GM04504 (cell line): ENCODE data around the gene IGSF3.
"Not testable (repeated sequence)": the region's sequence is repeated elsewhere in the genome, so short reads cannot be mapped to it uniquely, and the experiment has no call there.

Experiments
- DNase-seq: peaks from one replicate; pipeline ENCODE4 v3.0.0-alpha.2; 2012; ENCODE audit warnings: low read depth

Gene IGSF3

DNA sequence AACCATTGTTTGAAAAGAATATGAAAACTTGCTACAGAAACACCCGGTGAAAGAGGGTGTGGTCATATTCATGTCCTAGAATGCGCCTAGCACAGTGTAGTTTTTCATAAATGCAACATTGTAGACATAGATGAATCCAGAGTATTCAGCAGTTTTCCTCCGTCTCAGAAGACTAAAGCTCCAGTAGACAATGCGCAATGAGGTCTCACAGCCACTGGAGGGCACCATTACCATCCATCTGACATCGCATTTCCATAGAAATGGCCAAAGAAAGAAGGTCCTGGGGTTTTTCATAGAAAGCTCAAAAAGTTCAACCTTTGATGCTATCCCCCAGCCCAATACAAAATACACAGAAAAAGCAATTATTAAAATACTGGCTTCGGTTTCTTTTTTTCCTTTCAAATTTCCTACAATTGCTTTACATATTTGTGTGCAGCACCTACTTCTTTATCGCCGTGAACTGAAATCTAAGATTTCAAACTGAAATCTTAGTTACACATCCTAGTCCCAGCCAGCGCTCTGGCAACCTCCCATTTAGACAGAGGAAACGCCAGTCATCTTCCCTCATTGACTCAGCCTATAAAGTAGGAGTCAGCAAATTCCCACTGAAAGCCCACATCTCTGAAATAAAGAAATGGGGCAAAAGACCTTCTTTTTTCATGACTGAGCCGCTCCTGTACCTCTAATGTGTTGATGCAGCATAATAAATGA lies 92.8 kb downstream of the IGSF3 start:
- DNase-seq, result peak; percentile 34

DNA sequence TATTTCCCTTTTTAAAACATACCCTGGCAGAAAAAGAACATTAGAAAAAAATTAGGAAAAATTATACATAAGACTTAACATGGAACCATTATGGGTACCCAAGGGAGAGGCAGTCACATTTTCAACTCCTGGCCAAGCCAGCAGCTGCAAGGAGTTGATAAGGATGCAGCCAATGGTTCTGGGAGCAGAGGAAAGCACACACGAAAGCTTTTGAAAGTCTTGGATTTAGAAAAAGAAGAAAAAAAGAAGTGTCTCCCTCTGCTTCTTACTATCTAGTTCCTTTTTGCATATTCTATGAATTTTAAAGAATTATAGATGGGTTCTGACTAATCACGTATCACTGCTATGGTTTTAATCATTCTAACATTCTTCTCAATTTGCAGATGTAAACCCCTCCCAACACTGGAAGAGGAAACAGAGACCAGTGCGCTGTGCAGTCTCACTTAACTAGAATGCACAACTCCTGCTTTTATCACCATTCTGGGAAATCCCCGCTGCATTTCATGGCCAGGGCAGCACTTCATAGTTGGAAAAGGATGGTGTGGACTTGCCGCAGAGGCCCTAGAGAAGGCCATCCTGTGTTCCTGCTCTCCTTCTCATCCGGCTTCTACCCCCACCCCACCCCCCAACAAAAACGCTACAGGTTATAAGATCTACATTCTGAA lies 94.0 kb downstream of the IGSF3 start:
- DNase-seq, result no peak

DNA sequence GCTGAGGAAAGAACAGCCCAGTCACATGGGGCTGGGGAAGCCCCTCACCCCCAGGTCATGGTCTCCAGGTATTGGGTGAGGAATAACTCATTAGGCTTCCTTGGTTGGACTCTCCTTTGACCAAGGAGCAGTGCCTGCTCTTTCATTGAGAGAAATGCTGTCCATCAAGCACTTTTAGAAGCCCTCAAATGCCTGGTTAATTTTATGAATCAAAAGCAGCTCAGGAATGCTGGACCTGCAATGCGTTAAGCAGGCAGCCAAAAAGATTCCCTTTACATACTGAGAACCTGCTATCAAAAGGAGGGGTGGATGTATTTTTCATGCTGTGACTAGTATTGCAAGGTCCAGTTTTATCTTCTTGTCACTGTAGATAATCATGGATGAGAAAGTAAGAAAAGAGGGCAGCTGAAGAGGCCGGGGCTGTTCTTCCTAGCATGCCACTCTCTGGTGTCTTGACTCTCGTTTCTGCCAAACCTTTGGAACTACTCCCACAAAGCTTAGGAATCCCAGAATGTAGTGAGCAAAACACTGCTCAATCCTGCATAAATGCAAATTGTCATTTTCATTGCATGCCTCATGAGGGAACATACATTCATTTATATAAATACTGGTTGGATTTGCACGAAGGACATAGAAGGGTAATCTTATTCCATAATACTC lies 94.6 kb downstream of the IGSF3 start:
- DNase-seq, result no peak

DNA sequence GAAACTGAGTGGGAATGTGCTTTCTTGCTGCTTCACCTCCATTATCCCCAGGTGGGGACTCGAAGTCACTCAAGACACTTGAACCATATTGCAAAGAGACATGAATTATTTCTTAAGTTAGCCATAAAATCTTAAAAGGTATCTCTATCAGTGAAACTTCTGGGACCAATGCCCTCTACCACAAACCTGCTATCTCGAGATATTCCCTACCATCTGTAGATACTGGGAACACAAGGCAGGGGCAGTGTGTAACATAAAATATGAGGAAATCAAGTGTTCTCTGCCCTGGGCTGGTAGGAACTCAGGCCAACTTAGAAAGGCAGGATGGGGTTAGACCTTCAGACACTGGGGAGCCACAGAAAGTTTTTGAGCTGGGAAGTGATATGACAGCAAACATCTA lies 95.4 kb downstream of the IGSF3 start:
- DNase-seq, result no peak

DNA sequence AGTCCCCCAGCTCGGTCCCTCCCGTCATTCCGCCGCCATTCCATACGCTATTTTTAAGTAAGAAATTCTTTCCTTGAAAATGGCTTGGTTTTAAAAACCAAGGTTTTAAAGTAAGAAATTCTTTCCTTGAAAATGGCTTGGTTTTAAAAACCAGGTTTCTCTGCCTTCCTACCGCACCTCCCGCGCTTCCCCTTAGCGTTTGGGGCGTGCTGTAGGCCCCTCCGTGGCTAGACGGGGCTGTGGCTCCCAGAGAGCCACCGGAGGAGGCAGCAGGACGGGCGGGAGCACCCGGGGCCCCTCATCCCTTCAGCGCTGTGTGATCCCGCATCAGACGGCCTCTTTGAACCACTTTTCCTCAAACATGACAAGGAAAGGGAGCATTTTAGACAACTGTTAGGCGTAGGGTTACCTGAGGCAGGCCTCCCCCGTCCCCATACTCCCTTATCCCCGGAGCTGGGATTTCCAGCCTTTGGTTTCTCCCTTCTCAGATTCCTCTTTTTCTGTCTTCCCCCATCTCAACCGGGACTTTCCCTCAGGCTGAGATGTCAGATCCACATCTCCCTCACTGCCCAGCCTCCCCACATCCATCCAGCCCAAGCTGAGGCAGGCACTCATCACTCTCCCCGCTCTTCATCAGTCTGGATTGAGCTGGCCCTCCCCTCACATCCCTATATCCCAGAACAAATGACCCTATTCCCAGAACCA lies 96.2 kb downstream of the IGSF3 start:
- DNase-seq, result no peak

DNA sequence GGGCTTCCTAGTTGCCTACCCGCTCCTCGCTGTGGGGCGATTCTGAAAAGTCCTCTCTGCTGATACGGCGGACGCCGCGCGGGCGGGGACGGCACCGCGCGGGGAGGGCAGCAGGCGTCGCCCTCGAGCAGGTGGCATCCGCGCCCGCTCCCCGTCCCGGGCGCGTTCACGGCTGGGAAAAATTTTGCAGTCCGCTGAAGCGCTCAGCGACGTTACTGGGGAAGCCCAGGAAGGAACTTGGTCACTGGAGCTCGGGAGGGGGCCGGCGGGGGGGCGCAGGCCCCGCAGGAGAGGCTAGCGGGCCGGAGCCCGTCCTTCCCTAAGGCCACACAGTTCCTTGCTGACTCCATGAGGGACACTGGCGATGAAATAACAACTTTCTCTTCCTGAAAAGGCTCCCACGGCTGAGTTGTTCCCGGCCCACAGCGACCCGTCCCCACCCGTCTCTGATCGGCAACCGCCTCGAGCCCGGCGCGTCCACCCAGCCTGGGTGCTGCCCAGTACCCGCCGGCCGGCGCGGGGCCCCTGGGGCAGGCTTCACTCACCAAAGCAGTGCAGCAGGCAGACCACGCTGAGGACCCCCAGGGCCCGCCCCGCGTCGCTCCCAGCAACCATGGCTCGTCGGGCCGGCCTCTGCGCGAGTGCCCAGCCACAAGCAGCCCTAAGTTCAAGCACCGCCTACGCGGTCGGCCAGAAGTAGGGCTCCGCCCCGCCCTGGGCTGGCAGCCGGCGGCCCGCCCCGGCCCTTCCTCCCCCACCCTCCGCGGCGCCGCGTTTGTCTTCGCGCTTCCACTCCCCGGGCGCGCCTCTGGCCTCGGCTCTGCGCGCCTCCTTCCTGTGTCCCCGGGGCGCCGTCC lies 96.9 kb downstream of the IGSF3 start, which contains the start of gene CD58:
Gene CD58 (minus strand): TSS at position 669 of the 857 bp plus-strand sequence. CDS start 54 bp downstream, at position 615.
- peak; percentile 62 for DNase-seq

DNA sequence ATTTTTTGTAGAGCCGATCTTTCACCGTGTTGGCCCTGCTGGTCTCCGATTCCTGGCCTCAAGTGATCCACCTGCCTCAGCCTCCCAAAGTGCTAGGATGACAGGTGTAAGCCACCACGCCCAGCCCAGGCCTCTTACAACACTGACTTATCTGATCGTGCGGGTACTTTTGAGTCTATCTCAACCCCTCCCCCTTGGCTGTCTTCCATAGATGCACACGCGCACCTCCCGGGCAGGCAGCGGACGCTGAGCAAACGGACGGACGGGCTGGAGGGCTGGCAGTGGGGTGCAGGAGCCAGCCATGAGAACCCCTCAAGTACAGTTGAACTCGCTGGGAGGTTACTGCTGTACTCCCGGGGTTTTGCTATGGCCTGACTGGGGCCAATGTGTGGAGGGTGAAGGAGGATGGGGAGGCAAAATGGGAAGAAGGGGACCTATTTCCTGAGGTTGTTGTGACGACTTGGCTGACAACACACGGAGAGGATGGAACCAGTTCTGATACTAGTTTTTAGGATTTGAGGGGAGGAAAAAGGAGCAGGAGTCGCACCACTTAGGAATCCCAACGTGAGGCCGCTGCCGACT lies 97.7 kb downstream of the IGSF3 start:
- DNase-seq, result no peak

DNA sequence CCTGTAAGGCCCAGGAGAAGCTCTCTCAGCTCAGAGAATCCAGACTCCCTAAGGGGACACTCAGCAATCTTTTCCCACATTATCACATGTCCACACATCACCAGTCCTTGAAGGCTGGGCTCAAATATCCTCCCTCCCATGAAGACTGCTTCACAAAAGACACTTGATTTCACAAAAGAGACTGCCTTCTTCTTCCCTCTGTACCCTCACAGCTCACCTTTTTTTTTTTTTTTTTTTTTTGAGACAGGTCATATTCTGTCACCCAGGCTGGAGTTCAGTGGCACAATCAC lies 98.2 kb downstream of the IGSF3 start:
- no peak for DNase-seq

DNA sequence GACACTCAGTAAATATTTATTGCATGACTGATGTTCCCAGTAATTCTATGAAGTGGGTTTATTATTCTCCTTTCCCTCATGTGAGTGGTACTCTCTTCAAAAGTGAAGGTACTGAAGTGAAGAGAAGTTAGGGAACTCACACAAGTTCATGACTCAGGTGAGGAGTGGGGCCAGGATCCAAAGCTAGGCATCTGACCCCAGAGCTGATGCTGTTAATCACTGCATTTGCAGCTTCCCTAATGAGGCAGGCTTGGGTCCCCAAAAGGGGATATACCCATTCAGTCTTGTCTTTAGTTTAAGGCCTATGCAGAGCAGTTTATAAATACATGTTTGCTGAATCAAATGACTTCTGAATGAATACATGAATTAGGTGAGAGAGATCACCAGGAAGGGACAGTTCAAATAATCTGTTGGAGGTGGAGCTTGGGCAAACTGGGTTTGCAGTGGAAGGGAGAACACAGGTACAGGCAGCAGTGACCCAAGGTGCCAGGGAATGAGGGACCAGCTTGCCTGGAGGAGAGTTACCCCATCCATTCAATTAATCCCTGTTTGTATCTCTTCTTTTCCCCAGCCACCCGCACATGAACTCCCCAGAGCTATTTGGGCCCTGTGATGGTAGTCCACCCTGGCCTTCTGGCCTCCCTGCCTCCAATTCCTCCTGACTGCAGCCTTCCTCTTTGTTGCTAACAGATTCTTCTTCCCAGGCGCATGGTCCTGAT lies 98.7 kb downstream of the IGSF3 start:
- no peak for DNase-seq

DNA sequence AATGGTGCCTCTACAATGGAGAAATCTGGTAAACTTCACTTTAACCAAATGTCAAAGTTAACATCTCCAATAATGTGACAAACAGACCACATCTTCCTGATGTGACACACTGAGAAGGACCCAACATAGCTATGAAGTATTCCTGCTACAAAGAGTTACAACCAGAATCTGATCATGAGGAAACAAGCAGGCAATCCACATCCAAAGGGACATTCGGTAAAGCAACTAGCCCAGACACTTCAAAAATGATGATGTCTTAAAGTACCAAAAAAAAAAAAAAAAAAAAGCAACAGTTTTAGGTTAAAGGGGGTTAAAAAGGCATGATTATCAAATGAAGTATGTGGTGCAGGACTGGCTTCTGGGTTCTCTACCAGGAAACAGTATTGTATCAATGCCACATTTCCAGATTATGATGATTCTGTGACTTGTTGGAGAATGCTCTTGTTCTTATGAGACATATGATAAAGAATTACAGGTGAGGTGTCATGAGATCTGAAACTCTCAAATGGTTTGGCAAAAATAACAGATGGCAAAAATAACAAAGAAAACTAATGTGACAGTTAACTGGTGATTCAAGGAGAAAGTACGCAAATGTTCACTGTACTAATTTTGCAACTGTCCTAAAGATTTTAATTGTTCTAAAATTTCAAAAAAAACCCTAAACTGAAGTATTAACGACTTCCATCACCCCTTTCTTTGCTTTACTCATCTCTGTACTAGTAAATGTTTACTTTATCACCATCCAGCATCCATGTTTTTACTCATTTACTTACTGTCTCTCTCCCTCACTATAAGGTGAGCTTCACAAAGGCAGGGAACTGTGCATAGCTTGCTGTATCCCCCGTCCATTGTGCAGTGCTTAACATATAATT lies 99.5 kb downstream of the IGSF3 start:
- DNase-seq, result no peak

DNA sequence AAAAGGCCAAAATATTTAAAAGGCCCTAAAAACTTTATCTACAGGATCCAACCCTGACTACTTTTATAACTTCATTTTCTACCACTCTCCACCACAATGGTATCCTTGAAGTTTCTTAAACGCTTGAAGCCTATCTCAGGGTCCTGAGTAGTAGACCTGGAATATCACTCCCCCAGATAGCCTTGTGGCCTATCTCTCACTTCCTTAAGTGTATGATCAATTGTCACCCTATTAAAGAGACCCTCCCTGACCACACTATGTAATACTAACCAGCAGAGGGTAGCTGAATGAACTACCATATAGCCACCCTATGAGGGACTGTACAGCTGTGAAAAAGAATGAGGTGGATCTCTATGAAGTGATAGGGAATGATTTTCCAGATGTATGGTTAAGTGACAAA lies 102.3 kb downstream of the IGSF3 start:
- DNase-seq, result no peak

DNA sequence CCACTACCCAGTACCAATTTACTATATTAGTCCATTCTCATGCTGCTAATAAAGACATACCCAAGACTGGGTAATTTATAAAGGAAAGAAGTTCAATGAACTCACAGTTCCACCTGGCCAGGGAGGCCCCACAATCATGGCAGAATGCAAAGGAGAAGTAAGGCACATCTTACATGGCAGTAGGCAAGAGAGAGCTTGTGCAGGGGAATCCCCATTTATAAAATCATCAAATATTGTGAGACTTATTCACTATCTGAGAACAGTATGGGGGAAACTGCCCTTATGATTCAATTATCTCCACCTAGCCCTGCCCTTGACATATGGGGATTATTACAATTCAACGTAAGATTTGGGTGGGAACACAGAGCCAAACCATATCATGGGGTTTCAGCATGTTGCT lies 103.1 kb downstream of the IGSF3 start:
- no peak for DNase-seq

DNA sequence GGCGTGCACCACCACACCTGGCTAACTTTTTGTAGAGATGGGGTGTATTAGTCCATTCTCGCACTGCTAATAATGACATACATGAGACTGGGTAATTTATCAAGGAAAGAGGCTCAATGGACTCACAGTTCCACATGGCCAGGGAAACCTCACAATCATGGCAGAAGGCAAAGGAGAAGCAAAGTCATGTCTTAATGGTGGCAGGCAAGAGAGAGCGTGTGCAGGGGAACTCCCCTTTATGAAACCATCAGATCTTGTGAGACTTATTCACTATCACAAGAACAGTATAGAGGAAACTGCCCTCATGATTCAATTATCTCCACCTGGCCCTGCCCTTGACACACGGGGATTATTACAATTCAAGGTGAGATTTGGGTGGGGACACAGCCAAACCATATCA lies 105.1 kb downstream of the IGSF3 start:
- DNase-seq, result not testable (repeated sequence)

DNA sequence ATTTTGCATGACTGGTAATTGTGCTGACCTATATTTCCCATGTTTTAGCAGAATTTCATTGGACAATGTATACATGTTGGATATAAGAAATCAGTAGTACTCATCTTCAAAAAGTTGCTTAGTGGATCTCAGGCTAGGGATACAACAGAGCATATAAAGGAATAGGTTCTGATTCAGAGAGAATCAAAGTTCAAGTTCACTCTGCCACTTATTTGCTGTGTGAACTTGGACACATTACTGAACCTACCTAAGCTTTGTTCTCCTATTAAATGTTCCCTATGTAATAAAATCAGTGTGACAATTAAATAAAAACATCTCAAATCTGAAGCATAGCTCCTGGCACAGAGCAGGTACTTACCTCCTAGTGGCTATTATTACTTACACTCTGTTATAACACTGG lies 106.0 kb downstream of the IGSF3 start:
- no peak for DNase-seq

DNA sequence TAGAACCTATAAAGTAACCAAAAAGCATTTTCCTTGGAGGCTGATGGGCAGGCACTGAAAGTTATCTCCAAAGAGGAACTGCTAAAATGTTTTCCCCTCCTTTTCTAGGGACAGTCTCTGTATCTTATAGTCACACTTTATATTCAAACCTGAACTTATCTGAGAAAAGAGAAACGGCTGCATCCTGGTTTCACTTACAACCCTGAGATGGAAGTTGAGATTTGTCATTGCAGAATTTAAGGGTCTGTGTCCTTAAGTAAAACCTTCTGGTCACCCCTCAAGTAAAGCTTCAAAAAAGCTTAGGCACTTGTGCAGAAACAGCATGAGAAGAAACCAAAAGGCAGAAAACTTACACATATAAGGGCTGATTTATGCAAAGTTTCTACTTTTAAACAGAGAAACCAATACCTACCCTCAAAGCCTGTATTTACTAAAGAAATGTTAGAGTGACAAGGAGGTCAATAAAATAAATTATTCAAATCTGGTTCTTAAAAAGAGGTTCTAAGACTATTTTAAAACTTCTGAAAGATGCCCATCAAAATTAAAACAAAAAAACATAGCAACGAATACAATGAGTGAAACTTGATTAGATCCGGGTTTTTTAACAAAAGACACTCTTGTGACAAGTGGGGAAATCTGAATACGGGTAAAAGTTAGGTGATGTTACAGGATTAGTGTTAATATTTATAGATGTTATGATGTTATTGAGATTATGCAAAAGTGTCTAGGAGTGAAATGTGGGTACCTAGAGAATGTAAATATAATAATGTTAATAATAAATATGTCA lies 106.6 kb downstream of the IGSF3 start:
- DNase-seq, result no peak

DNA sequence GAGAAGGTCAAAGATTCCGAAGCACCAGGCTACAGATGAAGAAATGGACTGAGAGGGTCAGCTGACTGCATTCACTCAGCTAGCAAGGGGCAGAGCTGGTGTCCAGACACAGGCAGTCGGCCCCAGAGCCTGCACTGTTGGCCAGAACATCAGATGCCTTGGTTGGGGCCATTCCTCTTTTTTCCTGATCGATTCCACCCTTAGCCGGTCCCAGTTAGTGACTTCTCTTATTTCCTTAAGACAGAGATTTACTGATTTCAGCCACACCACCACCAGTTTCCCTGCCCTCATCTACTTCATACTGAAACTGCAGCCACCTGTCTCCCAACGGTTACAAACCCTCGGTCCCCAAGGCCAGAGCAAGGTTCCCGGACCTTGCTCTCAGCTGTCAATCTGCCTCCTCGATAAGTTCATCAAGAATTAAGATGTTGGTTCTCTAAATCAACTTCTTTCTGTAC lies 108.2 kb downstream of the IGSF3 start:
- DNase-seq, result no peak

DNA sequence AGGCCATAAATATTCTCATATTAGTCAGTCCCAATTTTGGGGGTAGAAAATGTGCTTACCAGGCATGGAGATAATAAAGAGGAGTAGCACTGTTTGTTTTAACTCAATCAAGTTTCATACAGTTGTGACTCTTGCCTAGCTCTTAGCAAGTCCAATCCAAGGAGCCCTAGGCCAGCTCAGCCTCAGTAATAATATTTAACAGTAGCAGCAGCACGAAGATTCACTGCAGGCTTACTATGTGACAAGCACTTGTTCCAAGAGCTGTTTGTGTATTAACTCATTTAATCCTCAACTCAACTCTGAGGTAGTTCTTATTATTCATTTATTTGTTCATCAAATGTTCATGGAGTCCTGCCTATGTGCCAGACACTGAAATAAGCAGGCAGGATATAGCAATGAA lies 109.0 kb downstream of the IGSF3 start:
- DNase-seq, result no peak

DNA sequence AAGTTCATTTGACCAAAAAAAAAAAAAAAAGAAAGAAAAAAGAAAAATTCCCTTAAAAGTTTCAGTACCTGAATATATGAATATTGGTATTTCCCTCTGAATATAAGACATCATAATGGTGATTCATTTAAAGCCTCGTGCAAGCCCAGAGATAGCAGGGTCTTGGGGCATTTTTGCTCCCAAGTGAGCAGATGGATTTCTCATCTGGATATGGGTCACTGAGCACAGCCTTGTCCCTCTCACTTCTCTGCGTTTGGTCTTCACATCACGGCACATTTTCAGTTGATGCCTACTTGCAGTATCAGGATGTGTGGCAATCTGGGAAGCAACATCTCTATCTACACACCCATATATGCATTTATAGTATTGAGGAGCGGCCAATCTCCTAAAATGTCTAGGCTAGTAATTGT lies 109.4 kb downstream of the IGSF3 start:
- DNase-seq, result no peak

DNA sequence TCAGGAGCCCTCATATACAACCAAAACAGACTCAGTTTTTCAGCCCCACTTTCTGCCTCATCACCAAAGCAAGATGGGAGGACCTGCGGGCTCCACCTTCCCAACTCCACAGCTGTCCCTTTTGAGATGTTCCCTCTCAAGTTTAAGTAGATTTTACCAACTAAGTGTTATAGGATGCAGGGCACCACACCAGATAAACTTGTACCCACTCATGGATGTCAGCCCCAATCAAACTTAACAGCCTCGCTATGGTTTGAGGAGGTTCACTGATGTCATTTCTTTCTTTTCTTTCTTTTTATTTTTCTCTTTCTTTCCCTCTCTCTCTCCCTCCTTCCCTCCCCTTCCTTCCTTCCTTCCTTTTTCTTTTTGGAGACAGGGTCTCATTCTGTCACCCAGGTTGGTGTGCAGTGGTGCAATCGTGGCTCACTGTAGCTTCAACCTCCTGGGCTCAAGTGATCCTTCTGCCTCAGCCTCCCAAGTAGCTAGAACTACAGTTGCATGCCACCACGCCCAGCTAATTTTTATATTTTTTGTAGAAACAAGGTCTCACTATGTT lies 110.1 kb downstream of the IGSF3 start:
- no peak for DNase-seq
